HepG2 (cell line): ENCODE measurements around the gene SLC25A11. TPM values are rescaled to one million over a fixed set of nuclear protein-coding genes. Genes with fewer than 3 reads are reported as not detected.

Source experiments
- ARID3A ChIP-seq: IDR thresholded peaks from 2 replicates; pipeline ENCODE4 v1.6.1; 2012; ENCODE audit warnings: low read depth, low read length, improper control_type of control experiment
- HNF4A ChIP-seq: sonication (generic); formaldehyde crosslinking; IDR thresholded peaks from 2 replicates; pipeline ENCODE4 v1.4.0; 2020; ENCODE audit warnings: missing genetic modification reagents
- HNF4G ChIP-seq, 2 experiments: sonication (generic) in 1 of 2; formaldehyde crosslinking in 1 of 2; IDR thresholded peaks; 2 replicates each; pipeline versions ENCODE4 v1.4.0 to v1.6.1; 2011 to 2020; ENCODE audit warnings: borderline replicate concordance in 2 of 2, low read depth in 2 of 2, mild to moderate bottlenecking in 2 of 2, low read length in 1 of 2, missing genetic modification reagents in 1 of 2, moderate library complexity in 1 of 2
- MIXL1 ChIP-seq: IDR thresholded peaks from 2 replicates; pipeline ENCODE4 v1.6.1; 2016
- NCOR1 ChIP-seq: fragments of 200-600 bp; sonication (generic); IDR thresholded peaks from 2 replicates; pipeline ENCODE4 v1.7.0; 2017; ENCODE audit warnings: antibody characterized with exemption, low read length, borderline replicate concordance
- ZBTB1 ChIP-seq: sonication (generic); formaldehyde crosslinking; IDR thresholded peaks from 2 replicates; pipeline ENCODE4 v1.4.0; 2020; ENCODE audit warnings: missing genetic modification reagents, borderline replicate concordance
- ZC3H13 ChIP-seq: sonication (generic); formaldehyde crosslinking; IDR thresholded peaks from 2 replicates; pipeline ENCODE4 v1.8.1; 2023; ENCODE audit warnings: mild to moderate bottlenecking, missing genetic modification reagents, moderate library complexity
- ZNF224 ChIP-seq: sonication (generic); formaldehyde crosslinking; IDR thresholded peaks from 2 replicates; pipeline ENCODE4 v1.5.0; 2020; ENCODE audit warnings: mild to moderate bottlenecking, missing genetic modification reagents
- ZNF724P ChIP-seq: sonication (generic); formaldehyde crosslinking; IDR thresholded peaks from 2 replicates; pipeline ENCODE4 v1.8.0; 2022; ENCODE audit warnings: missing genetic modification reagents, borderline replicate concordance
- polyA plus RNA-seq, 8 experiments: library from polyadenylated mRNA; depleted of rRNA in 3 of 8; stranded (reverse) in 7 of 8; unstranded in 1 of 8; fragments of >200 nt; fragmentation: Illumina TruSeq in 4 of 8; extraction: Trizol in 4 of 8; gene quantifications; 2 replicates each; pipeline versions ENCODE4 v1.2.1 to v1.2.3, GENCODE V29; 2011 to 2016; ENCODE audit warnings: low read depth in 4 of 8, missing spikeins in 1 of 8, mixed read lengths in 1 of 8; ENCODE audit not compliant: insufficient read depth in 1 of 8
- total RNA-seq, 5 experiments: library from RNA; depleted of rRNA; stranded (reverse); fragments of >200 nt; fragmentation: Illumina TruSeq; extraction: Trizol; gene quantifications; 2 replicates each; pipeline ENCODE4 v1.2.3, GENCODE V29; 2016; ENCODE audit warnings: low read depth in 1 of 5
- TF ChIP-seq, protein P1 (sequence below): IDR thresholded peaks from 2 replicates; pipeline ENCODE4 v1.6.1; 2016; ENCODE audit warnings: missing compliant biosample characterization, missing genetic modification reagents, borderline replicate concordance
- TF ChIP-seq, protein P2 (sequence below): sonication (generic); IDR thresholded peaks from 2 replicates; pipeline ENCODE4 v1.6.1; 2016; ENCODE audit warnings: low read depth, borderline replicate concordance

Gene SLC25A11
- total and polyA plus RNA-seq, 2 of the 13 experiments (the other 11 are each of a cell fraction or from before 2014, with no cell fraction given), result 35.4 to 47.2 TPM

GRCh38 chr17:4913994-4914393, 25.9 kb downstream of the SLC25A11 start (continued):
- TF ChIP-seq ARID3A, result peak; percentile 30; the same call in 1 of the 2 replicates
- peak; percentile 43; the same call in 1 of the 2 replicates for TF ChIP-seq NCOR1
- TF ChIP-seq HNF4G (IDR thresholded peaks at IDR 0.05; ENCODE audit: borderline replicate concordance, low read depth, low read length), result peak; percentile 57; the same call in 1 of the 2 replicates
- no peak for TF ChIP-seq HNF4G (CRISPR knock-in tag; IDR thresholded peaks at IDR 0.05; ENCODE audit: borderline replicate concordance, low read depth)
- TF ChIP-seq ZNF224 (CRISPR knock-in tag), result no peak
- no peak for TF ChIP-seq ZBTB1 (CRISPR knock-in tag)
- no peak for TF ChIP-seq ZNF724P (CRISPR knock-in tag)
- TF ChIP-seq, protein P1, sequence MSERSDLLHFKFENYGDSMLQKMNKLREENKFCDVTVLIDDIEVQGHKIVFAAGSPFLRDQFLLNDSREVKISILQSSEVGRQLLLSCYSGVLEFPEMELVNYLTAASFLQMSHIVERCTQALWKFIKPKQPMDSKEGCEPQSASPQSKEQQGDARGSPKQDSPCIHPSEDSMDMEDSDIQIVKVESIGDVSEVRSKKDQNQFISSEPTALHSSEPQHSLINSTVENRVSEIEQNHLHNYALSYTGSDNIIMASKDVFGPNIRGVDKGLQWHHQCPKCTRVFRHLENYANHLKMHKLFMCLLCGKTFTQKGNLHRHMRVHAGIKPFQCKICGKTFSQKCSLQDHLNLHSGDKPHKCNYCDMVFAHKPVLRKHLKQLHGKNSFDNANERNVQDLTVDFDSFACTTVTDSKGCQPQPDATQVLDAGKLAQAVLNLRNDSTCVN, result 0 out of 2 replicates have a peak, but pooled peaks have one; percentile 59
- no peak for TF ChIP-seq ZC3H13 (CRISPR knock-in tag)
- TF ChIP-seq, protein P2, sequence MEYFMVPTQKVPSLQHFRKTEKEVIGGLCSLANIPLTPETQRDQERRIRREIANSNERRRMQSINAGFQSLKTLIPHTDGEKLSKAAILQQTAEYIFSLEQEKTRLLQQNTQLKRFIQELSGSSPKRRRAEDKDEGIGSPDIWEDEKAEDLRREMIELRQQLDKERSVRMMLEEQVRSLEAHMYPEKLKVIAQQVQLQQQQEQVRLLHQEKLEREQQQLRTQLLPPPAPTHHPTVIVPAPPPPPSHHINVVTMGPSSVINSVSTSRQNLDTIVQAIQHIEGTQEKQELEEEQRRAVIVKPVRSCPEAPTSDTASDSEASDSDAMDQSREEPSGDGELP, result peak; percentile 32; the same call in 1 of the 2 replicates
- TF ChIP-seq HNF4A (CRISPR knock-in tag), result peak; percentile 75
- peak; percentile 78; the same call in 1 of the 2 replicates for TF ChIP-seq MIXL1 (CRISPR knock-in tag)
- TF ChIP-seq, all 625 proteins: peak for 8
